Iris pigment epithelial cell (primary cell): ENCODE measurements around the gene DNAI2.
A peak's percentile ranks its signal among the peaks of the same experiment; 100 is the strongest.

Experiments used
- DNase-seq: peaks from one replicate; pipeline ENCODE4 v3.0.0-alpha.2; 2011; ENCODE audit warnings: low read depth

DNAI2 gene

DNA sequence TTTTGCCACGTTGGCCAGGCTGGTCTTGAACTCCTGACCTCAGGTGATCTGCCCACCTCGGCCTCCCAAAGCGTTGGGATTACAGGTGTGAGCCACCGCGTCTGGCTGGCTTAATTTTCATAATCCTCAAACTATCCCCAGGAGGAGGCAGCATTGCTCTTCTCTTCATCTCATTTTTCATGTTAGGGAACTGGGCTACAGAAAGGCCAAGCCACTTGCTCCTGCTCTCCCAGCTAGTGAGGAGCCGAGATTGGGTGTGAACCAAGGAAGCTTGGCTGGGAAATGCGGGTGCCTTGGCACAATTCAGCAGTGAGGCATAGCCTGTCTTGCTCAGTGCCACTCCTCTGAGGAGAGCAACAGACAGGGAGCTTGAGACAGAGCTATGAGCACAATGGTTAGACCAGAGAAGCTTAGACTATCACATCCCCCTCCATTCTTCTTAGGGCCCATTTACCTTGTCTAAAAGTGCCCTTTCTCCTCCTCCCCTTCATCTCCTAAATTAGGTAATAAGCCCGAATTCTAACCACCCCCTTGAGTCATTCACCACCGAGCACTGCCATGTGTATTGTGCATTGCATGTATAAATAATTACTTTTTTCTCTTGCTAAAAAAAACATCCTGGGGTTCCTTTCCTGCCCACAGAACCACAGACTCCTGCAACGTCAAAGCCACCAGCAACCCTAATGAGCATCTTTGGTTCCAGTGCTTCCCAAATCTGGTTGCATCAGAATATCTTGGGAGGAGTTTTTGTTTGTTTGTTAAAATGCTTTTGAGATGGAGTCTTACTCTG is 32.0 kb downstream of the DNAI2 start:
- DNase-seq, result no peak

DNA sequence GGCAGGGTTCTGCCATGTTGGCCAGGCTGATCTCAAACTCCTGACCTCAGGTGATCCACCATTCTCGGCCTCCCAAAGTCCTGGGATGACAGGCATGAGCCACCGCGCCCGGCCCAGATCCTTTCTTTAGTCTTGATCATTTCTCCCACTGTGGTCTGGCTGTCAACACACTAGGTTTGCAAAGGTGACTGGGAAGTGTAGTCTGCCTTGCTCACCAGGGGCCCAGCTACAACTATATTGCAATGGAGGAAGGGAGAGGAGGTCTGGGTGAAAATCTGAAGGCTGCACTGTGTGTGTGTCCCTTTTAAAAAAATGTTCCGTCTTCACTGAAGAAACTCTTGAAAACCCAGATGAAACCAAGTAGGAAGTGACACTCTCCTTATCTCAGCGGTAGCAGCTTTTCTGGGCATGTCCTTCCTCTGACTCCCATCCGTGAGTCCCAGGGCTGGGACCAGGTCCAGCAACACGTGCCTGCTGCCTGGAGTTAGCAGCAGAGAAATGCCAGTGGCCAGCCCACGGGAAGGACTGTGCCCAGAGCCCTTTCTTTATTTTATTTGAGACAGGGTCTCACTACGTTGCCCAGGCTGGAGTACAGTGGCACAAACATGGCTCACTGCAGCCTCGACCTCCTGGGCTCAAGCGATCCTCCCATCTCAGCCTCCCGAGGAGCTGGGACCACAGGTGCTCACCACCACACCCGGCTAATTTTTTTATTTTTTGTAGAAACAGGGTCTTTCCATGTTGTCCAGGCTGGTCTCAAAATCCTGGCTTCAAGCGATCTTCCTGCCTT is 34.1 kb downstream of the DNAI2 start:
- DNase-seq, result no peak

DNA sequence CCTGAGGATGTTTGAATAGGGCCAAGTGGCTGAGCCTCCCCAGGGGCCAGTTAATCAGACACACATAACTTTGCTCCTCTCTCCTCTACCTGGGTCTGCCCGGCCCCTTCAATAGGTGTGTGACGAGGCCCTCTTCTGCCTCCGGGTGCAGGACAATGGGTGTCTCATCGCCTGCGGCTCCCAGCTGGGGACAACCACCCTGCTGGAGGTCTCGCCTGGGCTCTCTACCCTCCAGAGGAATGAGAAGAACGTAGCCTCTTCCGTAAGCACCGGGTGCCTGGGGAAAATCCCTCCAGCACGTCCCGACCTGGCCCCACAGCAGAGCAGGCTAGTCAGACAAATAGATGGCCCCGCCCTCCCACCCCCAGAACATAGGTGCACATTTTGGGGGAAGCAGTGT is 35.9 kb downstream of the DNAI2 start:
- DNase-seq, result no peak

DNA sequence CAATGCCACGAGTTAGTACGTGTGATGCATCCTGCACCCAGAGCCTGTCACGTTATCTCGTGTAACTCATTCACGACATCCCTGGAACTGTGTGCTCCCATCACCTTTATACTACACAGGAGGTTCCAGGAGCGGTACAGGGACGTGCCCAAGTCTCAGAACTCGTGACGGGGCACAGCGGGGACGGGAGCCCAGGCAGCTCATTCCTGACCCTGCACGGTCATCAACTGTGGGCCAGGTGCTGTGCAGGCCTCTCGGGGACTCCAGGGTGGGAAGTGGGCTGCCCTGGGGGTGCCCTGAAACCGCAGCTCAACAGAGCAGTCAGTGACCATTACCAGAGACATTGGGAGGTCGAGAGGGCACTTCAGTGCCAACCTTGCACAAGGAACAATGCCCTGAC is 40.8 kb downstream of the DNAI2 start:
- no peak for DNase-seq

GRCh38 chr17:74316220-74316619 is 42.2 kb downstream of the DNAI2 start:
- no peak for DNase-seq

DNA sequence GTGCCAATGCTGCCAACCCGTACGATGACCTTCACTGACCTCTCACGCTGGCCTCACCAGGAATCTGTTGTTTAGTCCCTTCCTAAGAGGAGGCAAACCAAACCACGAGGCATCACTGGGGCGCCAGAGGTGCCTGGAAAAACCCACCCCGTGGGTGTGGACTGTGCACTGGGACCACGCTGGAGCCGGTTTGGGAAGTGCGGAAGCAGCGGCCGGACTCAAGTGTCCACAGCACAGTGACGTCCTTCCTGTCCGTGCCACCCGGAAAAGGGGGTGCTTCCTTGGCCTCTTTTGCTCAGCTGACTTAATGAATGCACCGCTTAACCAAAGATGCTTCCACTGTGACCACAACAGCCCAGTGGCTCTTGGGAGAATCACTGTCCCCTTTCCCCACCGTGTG is 43.0 kb downstream of the DNAI2 start:
- DNase-seq, result no peak

- DNase-seq, result no peak
Measured at GRCh38 chr17:74318391-74318790, 44.4 kb downstream of the DNAI2 start.

DNA sequence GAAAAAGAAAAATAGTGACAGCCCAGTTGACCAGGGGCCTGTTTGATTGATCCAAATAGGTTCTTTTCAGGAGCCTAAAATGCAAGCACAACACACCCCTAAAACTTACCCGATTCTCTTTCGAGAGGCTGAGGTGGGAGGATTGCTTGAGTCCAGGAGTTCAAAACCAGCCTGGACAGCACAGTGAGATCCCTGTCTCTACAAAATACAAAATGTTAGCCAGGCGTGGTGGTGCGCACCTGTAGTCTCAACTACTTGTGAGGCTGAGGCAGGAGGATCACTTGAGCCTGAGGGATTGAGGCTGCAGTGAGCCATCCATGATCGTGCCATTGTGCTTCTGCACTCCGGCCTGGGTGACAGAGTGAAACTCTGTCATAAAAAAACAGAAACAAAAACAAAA is 50.5 kb downstream of the DNAI2 start:
- no peak for DNase-seq

- DNase-seq, result no peak
Measured at GRCh38 chr17:74325376-74325742, 51.3 kb downstream of the DNAI2 start.

- DNase-seq, result peak; percentile 9
Measured at GRCh38 chr17:74325743-74326379, 51.8 kb downstream of the DNAI2 start, which contains the start of gene KIF19. KIF19 (plus strand) TSS chr17:74326226; CDS start chr17:74326350, 124 bp downstream.

- DNase-seq, result no peak
Measured at GRCh38 chr17:74326506-74326905, 52.5 kb downstream of the DNAI2 start.

GRCh38 chr17:74328487-74328886 is 54.5 kb downstream of the DNAI2 start:
- DNase-seq, result no peak

- no peak for DNase-seq
Measured at GRCh38 chr17:74329378-74329777, 55.3 kb downstream of the DNAI2 start.

GRCh38 chr17:74330446-74330845 is 56.4 kb downstream of the DNAI2 start:
- no peak for DNase-seq

DNA sequence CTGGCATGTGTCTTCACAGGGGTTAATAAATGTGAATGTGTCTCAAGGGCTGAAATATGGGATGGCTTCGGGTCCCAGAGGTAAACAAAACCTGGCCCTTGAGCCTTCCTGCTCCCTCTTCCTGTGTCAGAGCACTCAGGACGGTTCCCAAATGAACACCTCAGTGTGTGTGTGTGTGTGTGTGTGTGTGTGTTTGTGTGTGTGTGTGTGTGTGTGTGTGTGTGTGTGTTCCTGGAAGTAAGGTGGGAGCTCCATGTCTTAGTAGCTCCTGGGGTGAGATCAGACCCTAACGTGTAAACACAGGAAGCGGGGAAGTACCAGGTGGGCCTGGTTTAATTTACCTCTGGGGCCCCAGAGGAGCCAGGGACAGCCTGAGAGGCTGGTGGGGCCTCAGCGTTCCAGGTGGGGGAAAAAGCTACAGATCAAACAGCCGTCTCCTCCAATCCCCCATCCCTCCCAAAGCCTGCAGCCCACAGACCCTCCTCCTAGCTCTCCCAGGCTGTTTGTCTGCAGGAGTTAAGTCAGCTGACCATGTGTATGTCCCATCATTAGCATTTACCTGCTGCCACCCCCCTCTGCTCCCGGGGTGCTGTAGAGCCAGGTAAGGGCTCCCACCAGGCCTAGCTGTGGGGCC is 58.1 kb downstream of the DNAI2 start:
- DNase-seq, result no peak

GRCh38 chr17:74332763-74333283 is 58.8 kb downstream of the DNAI2 start:
- DNase-seq, result no peak

DNA sequence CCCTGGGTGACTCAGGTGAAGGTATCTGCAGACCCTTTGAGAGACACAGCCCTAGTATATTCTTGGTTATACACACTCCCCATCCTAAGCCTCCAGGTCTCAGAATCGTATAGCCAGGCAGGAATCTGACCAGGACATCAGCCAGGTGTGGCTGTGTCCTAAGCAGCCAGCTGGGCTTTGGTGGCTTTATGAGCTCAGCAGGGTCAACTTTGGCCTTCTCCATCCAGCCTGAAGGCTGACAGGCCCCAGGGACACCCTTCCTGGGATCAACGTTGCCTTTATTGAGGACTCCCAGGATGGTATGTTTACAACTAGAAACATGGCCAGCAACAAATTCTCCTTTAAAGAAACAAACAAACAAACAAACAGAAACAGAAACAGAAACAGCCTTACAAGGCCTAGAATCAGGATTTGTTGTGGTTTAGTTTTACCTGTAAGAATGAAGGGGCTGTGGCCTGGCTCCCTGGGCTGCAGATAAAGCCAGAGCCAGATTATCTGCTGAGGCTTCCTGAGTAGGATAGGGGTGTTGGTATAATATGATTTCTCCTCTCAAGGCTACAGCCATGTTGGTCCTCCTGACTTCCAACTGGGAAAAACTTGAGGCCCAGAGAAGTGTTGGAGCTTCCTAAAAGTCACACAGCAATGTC is 60.5 kb downstream of the DNAI2 start:
- peak; percentile 11 for DNase-seq

GRCh38 chr17:74335529-74336062 is 61.6 kb downstream of the DNAI2 start:
- DNase-seq, result no peak

DNA sequence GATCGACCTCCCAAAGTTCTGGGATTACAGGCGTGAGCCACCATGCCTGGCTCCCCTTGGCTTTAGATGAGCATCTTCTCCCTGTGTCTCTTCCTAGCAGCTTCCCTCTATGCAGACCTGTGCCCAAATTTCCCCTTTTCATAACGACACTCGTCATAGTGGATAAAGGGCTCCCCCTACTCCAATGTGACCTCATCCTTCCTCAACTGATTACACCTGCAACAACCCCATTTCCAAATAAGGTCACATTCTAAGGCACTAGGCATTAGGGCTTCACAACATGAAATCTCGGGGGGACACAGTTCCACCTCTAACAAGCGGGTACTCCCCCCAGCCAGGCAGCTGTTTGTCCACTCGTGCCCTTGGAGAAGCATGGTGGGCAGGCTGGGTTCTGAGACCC is 62.3 kb downstream of the DNAI2 start:
- DNase-seq, result no peak

DNA sequence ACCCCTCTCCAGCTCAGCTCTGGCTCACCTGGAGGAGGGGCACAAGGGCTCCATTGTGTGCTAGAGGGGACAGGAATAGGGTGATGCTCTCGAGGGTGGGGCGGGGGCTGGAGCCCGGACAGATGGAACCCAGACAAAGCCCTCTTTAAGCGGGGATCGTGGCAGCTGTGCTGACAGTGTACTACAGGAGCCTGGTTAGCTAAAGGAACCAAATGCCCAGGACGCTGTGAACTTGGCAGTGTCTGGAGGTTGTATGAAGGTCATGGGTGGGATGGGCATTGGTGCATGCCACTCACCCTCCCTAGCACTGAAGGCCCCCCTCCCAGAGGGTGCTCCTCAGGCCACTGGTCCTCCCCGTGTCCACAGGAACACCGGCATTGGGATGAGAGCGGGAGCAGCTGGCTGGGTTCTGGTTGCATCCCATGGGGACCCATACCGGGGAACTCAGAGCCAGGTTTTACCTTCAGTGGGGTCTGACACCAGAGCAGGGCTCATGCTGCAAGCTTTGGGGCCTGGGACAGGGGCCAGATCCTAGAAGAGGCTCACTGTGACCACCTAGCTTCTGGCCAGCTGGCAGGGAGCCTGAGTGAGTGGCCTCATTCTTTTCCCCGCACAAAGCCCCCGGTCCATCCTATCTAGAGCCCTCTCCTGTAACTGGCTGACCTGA is 63.9 kb downstream of the DNAI2 start:
- DNase-seq, result no peak
